H1 (cell line): ENCODE data around the gene SMPDL3B. TPM values are rescaled to one million over a fixed set of nuclear protein-coding genes. Genes with fewer than 3 reads are reported as not detected.

ENCODE experiments used
- CTCF ChIA-PET: fragments of 300-600 bp; sonication (Branson Sonifier 250); formaldehyde crosslinking; loops from one replicate; lab custom pipeline; 2021; ENCODE audit not compliant: partially characterized antibody; lab: Charles Lee
- POLR2A ChIA-PET: fragments of 300-600 bp; sonication (Branson Sonifier 250); formaldehyde crosslinking; loops from one replicate; lab custom pipeline; 2021; ENCODE audit warnings: inconsistent platforms; ENCODE audit not compliant: partially characterized antibody; lab: Charles Lee
- DNase-seq, 2 experiments: peaks; one replicate each; pipeline versions ENCODE4 v3.0.0 to v3.0.0-alpha.2; 2010 to 2022; ENCODE audit warnings: low spot score in 2 of 2, low read depth in 1 of 2, mixed read lengths in 1 of 2
- FAIRE-seq: peaks from 2 replicates; lab custom pipeline; 2011; peaks lifted over from hg19 to GRCh38; lab: Jason Lieb, UNC
- H2AFZ ChIP-seq: 2 replicates; pipeline ENCODE4 v1.8.1; 2012; ENCODE audit warnings: low read length, inconsistent platforms
- H2AK5ac ChIP-seq: 2 replicates; pipeline ENCODE4 v1.6.1; 2013; ENCODE audit warnings: low read depth, low read length
- H2BK120ac ChIP-seq: replicated peaks from 2 replicates; pipeline ENCODE3; 2013; ENCODE audit warnings: low read depth, low read length, inconsistent platforms
- H2BK12ac ChIP-seq: 2 replicates; pipeline ENCODE4 v1.6.1; 2013; ENCODE audit warnings: low read depth, low read length
- H2BK15ac ChIP-seq: 2 replicates; pipeline ENCODE4 v1.6.1; 2013; ENCODE audit warnings: low read length
- H2BK20ac ChIP-seq: 2 replicates; pipeline ENCODE4 v1.6.1; 2013; ENCODE audit warnings: low read length
- H2BK5ac ChIP-seq: 2 replicates; pipeline ENCODE4 v1.6.1; 2013; ENCODE audit warnings: low read depth, low read length
- H3K14ac ChIP-seq: 2 replicates; pipeline ENCODE4 v1.6.1; 2013; ENCODE audit warnings: inconsistent platforms; ENCODE audit not compliant: insufficient read length
- H3K18ac ChIP-seq: 2 replicates; pipeline ENCODE4 v1.6.1; 2013; ENCODE audit warnings: low read length; ENCODE audit errors: extremely low read depth
- H3K23ac ChIP-seq: 2 replicates; pipeline ENCODE4 v1.6.1; 2013; ENCODE audit warnings: inconsistent platforms; ENCODE audit not compliant: insufficient read length
- H3K23me2 ChIP-seq: 2 replicates; pipeline ENCODE4 v1.6.1; 2013; ENCODE audit warnings: low read depth, low read length
- H3K27ac ChIP-seq: 2 replicates; pipeline ENCODE4 v1.6.1; 2011; ENCODE audit warnings: low read depth, low read length, inconsistent platforms
- H3K27me3 ChIP-seq, 4 experiments: replicated peaks in 1 of 4; 1 replicate in 1 of 4; 2 replicates in 3 of 4; pipeline versions ENCODE4 v1.6.1 to v1.8.1; 2011 to 2013; ENCODE audit warnings: low read length in 3 of 4, mild to moderate bottlenecking in 3 of 4, inconsistent platforms in 2 of 4, mixed read lengths in 2 of 4, moderate library complexity in 1 of 4; ENCODE audit not compliant: control insufficient read depth in 3 of 4, insufficient read depth in 3 of 4; ENCODE audit errors: extremely low read depth in 1 of 4
- H3K36me3 ChIP-seq, 4 experiments: 2 replicates each; pipeline versions ENCODE4 v1.6.1 to v1.8.1; 2011 to 2013; ENCODE audit warnings: mild to moderate bottlenecking in 4 of 4, low read length in 3 of 4, moderate library complexity in 2 of 4, control low read depth in 1 of 4, inconsistent platforms in 1 of 4; ENCODE audit not compliant: insufficient read depth in 4 of 4, control insufficient read depth in 2 of 4
- H3K4ac ChIP-seq: replicated peaks from 2 replicates; pipeline ENCODE3; 2013; ENCODE audit warnings: low read length, low read depth, mixed read lengths, inconsistent platforms; ENCODE audit not compliant: insufficient read length
- H3K4me1 ChIP-seq, 4 experiments: replicated peaks in 1 of 4; 1 replicate in 1 of 4; 2 replicates in 3 of 4; pipeline versions ENCODE4 v1.6.1 to v1.8.1; 2011 to 2013; ENCODE audit warnings: low read length in 3 of 4, inconsistent platforms in 2 of 4, mixed read lengths in 1 of 4; ENCODE audit not compliant: insufficient read depth in 4 of 4, control insufficient read depth in 3 of 4
- H3K4me2 ChIP-seq, 2 experiments: 2 replicates each; pipeline versions ENCODE4 v1.6.1 to v1.8.1; 2011 to 2013; ENCODE audit warnings: low read depth in 2 of 2, low read length in 2 of 2, control low read depth in 1 of 2, inconsistent platforms in 1 of 2, mild to moderate bottlenecking in 1 of 2; ENCODE audit not compliant: insufficient read depth in 1 of 2
- H3K4me3 ChIP-seq, 4 experiments: fragments of 200-600, 300-600 bp in 1 of 4; sonication (generic), shearing (Covaris generic), sonication (Bioruptor Twin) in 1 of 4; 2 replicates each; pipeline versions ENCODE4 v1.5.1 to v1.8.1; 2011 to 2016; ENCODE audit warnings: low read length in 4 of 4, low read depth in 3 of 4, control low read depth in 2 of 4, inconsistent platforms in 2 of 4, mild to moderate bottlenecking in 2 of 4, mixed read lengths in 1 of 4, moderate library complexity in 1 of 4; ENCODE audit not compliant: insufficient read depth in 2 of 4; ENCODE audit errors: extremely low read depth in 1 of 4
- H3K56ac ChIP-seq: replicated peaks from 2 replicates; pipeline ENCODE3; 2013; ENCODE audit warnings: low read depth, mild to moderate bottlenecking, mixed read lengths, low read length, inconsistent platforms; ENCODE audit not compliant: insufficient read length
- H3K79me1 ChIP-seq: 2 replicates; pipeline ENCODE4 v1.6.1; 2013; ENCODE audit warnings: low read depth, low read length, control low read depth
- H3K79me2 ChIP-seq, 2 experiments: 2 replicates each; pipeline versions ENCODE4 v1.6.1 to v1.8.1; 2012 to 2013; ENCODE audit warnings: low read length in 2 of 2, mild to moderate bottlenecking in 2 of 2, inconsistent platforms in 1 of 2; ENCODE audit not compliant: insufficient read depth in 2 of 2, control insufficient read depth in 1 of 2
- H3K9ac ChIP-seq, 4 experiments: replicated peaks in 1 of 4; 1 replicate in 1 of 4; 2 replicates in 3 of 4; pipeline versions ENCODE4 v1.6.1 to v1.8.1; 2011 to 2013; ENCODE audit warnings: low read depth in 3 of 4, low read length in 3 of 4, control low read depth in 2 of 4, mild to moderate bottlenecking in 2 of 4, moderate library complexity in 2 of 4, inconsistent platforms in 1 of 4; ENCODE audit errors: extremely low read depth in 1 of 4
- H3K9me3 ChIP-seq, 2 experiments: 2 replicates each; pipeline versions ENCODE4 v1.6.1 to v1.8.1; 2012 to 2013; ENCODE audit warnings: mild to moderate bottlenecking in 2 of 2, moderate library complexity in 2 of 2, control low read depth in 1 of 2, inconsistent platforms in 1 of 2, low read depth in 1 of 2, low read length in 1 of 2, mixed read lengths in 1 of 2; ENCODE audit not compliant: insufficient read depth in 2 of 2
- H4K20me1 ChIP-seq, 2 experiments: replicated peaks in 1 of 2; 2 replicates each; pipeline versions ENCODE3 to v1.8.1; 2011 to 2013; ENCODE audit warnings: inconsistent platforms in 2 of 2, low read length in 2 of 2, mild to moderate bottlenecking in 1 of 2; ENCODE audit not compliant: insufficient read depth in 2 of 2, control insufficient read depth in 1 of 2
- H4K5ac ChIP-seq: 2 replicates; pipeline ENCODE4 v1.6.1; 2013; ENCODE audit warnings: low read length, low read depth, mixed read lengths, inconsistent platforms; ENCODE audit not compliant: insufficient read length
- H4K8ac ChIP-seq: 2 replicates; pipeline ENCODE4 v1.8.0; 2013; ENCODE audit warnings: mild to moderate bottlenecking, moderate library complexity, low read length, inconsistent platforms; ENCODE audit not compliant: insufficient read depth; ENCODE audit errors: extremely low read depth
- H4K91ac ChIP-seq: replicated peaks from 2 replicates; pipeline ENCODE3; 2013; ENCODE audit warnings: low read length, mixed read lengths, inconsistent platforms; ENCODE audit not compliant: insufficient read length
- BRCA1 ChIP-seq: IDR thresholded peaks from 2 replicates; pipeline ENCODE4 v1.6.1; 2012; ENCODE audit warnings: low read depth, low read length, improper control_type of control experiment
- CBX5 ChIP-seq: fragments of 300-800, 300-1000 bp; sonication (generic); IDR thresholded peaks from 2 replicates; pipeline ENCODE4 v1.7.1; 2016; ENCODE audit warnings: antibody characterized with exemption, low read length, low read depth
- CEBPB ChIP-seq: IDR thresholded peaks from 2 replicates; pipeline ENCODE4 v1.6.1; 2012; ENCODE audit warnings: low read depth, low read length
- CHD1 ChIP-seq: IDR thresholded peaks from 2 replicates; pipeline ENCODE4 v1.6.1; 2012; ENCODE audit warnings: low read depth, low read length, improper control_type of control experiment
- CHD2 ChIP-seq: IDR thresholded peaks from 2 replicates; pipeline ENCODE4 v1.6.1; 2012; ENCODE audit warnings: low read length, improper control_type of control experiment
- EP300 ChIP-seq, 2 experiments: IDR thresholded peaks; 1 replicate in 1 of 2; 2 replicates in 1 of 2; pipeline ENCODE4 v1.6.1; 2011 to 2012; ENCODE audit warnings: low read depth in 2 of 2, low read length in 2 of 2, mild to moderate bottlenecking in 2 of 2, borderline replicate concordance in 1 of 2, inconsistent platforms in 1 of 2, moderate library complexity in 1 of 2
- GTF2F1 ChIP-seq: IDR thresholded peaks from 2 replicates; pipeline ENCODE4 v1.6.1; 2012; ENCODE audit warnings: low read depth, low read length, improper control_type of control experiment, borderline replicate concordance
- JUND ChIP-seq: IDR thresholded peaks from 2 replicates; pipeline ENCODE4 v1.6.1; 2011; ENCODE audit warnings: mild to moderate bottlenecking, improper control_type of control experiment, low read length
- NANOG ChIP-seq: IDR thresholded peaks from 2 replicates; pipeline ENCODE4 v1.6.1; 2011; ENCODE audit warnings: low read length, low read depth, mild to moderate bottlenecking, inconsistent platforms; ENCODE audit not compliant: insufficient read depth, poor library complexity, severe bottlenecking
- NRF1 ChIP-seq: IDR thresholded peaks from 2 replicates; pipeline ENCODE4 v1.6.1; 2011; ENCODE audit warnings: mild to moderate bottlenecking, low read depth, low read length, improper control_type of control experiment
- POLR2A ChIP-seq, 2 experiments: IDR thresholded peaks; 1 replicate in 1 of 2; 2 replicates in 1 of 2; pipeline ENCODE4 v1.6.1; 2011; ENCODE audit warnings: low read depth in 2 of 2, low read length in 2 of 2, mild to moderate bottlenecking in 2 of 2; ENCODE audit errors: control extremely low read depth in 1 of 2
- RBBP5 ChIP-seq: IDR thresholded peaks from 2 replicates; pipeline ENCODE4 v1.7.1; 2012; ENCODE audit warnings: low read depth, mild to moderate bottlenecking, inconsistent platforms, low read length, moderate library complexity, borderline replicate concordance
- SRF ChIP-seq: IDR thresholded peaks from 2 replicates; pipeline ENCODE4 v1.6.1; 2011; ENCODE audit warnings: mild to moderate bottlenecking, low read depth, low read length, moderate library complexity
- SUZ12 ChIP-seq: fragments of 200-600 bp; sonication (generic); IDR thresholded peaks from 2 replicates; pipeline ENCODE4 v1.6.1; 2012; ENCODE audit warnings: mild to moderate bottlenecking, inconsistent platforms, low read length, moderate library complexity, mixed read lengths
- TCF12 ChIP-seq: IDR thresholded peaks from 2 replicates; pipeline ENCODE4 v1.6.1; 2011; ENCODE audit warnings: low read depth, mild to moderate bottlenecking, low read length
- WGBS, 2 experiments: shearing (Covaris generic) in 1 of 2; methylation state at CpG; one replicate each; pipeline versions ENCODE4 v1.1.6 to v1.1.7; 2013 to 2015; ENCODE audit warnings: low lambda C conversion rate in 2 of 2, mixed read lengths in 2 of 2, inconsistent platforms in 1 of 2, low coverage in 1 of 2, missing lambda C conversion rate in 1 of 2; ENCODE audit not compliant: insufficient replicate concordance in 2 of 2, insufficient coverage in 1 of 2, insufficient read length in 1 of 2; ENCODE audit errors: extremely low coverage in 1 of 2, missing lambda C conversion rate in 1 of 2; 5-methylcytosine and 5-hydroxymethylcytosine counted together
- polyA plus RNA-seq, 7 experiments: library from polyadenylated mRNA; depleted of rRNA in 3 of 7; stranded (reverse) in 5 of 7; unstranded in 2 of 7; fragments of >200 nt in 5 of 7; fragments of 200-250 nt in 2 of 7; gene quantifications; 1 replicate in 5 of 7; 2 replicates in 1 of 7; 4 replicates in 1 of 7; pipeline versions ENCODE4 v1.2.1 to v1.2.3, GENCODE V29; 2011 to 2013; ENCODE audit warnings: missing spikeins in 2 of 7, mixed read lengths in 2 of 7
- total RNA-seq: library from RNA; stranded (reverse); fragmentation: NEBNext Ultra II Directional; extraction: Animal tissue kit (Norgen Biotek cat#: 25700); gene quantifications from 2 replicates; pipeline ENCODE4 v1.2.1, GENCODE V29; 2021

SMPDL3B gene
- total and polyA plus RNA-seq, 2 of the 8 experiments (the other 6 are each of a cell fraction or from before 2014, with no cell fraction given), result 54.7 to 143 TPM

GRCh38 chr1:27938488-27938887, 3.7 kb downstream of the SMPDL3B start:
- Histone ChIP-seq H2AFZ (no peak overlapping the region), H3K27me3 (no peaks in the 10 kb centered on the region), H4K20me1 (peaks cover 0 to 10% of the 10 kb centered on the region in 2 experiments), H2AK5ac (no peak overlapping the region), H3K14ac (no peak overlapping the region), H3K4me2 (peak overlapping the region; percentile 73 to 97; a peak in 3 of 4 replicates), H2BK12ac (no peak overlapping the region), H3K4me1 (peaks cover 16 to 25% (median 19%) of the 10 kb centered on the region in 4 experiments), H3K79me2 (peaks cover 0 to 28% of the 10 kb centered on the region in 2 experiments; a peak in 3 of 4 replicates), H4K8ac (no peak overlapping the region), H4K91ac (no peak overlapping the region), H2BK20ac (no peak overlapping the region), H3K56ac (no peak overlapping the region), H3K23me2 (peaks cover 11% of the 10 kb centered on the region), H2BK120ac (no peak overlapping the region), H3K18ac (no peak overlapping the region), H3K9me3 (no peaks in the 10 kb centered on the region), H3K4ac (no peak overlapping the region), H2BK15ac (no peak overlapping the region), H4K5ac (no peak overlapping the region), H3K23ac (no peak overlapping the region), H3K79me1 (peaks cover 17% of the 10 kb centered on the region; the same call in 1 of the 2 replicates), H3K36me3 (peaks cover 0 to 11% (median 4%) of the 10 kb centered on the region in 4 experiments; a peak in 5 of 8 replicates), H2BK5ac (no peak overlapping the region), H3K27ac (no peak overlapping the region), H3K9ac (no peak overlapping the region), H3K4me3 (peak overlapping the region in 2 of 4 experiments; percentile 19 to 67; a peak in 2 of 8 replicates)
- DNase-seq, result no peak
- WGBS, 2 experiments, result 88% methylated on average over 4 of the region's 4 CpGs; no CpG with 5 or more reads in 1 of the 2 experiments
- FAIRE-seq, result no peak
- POLR2A ChIA-PET, result interaction anchor here (1.3 to 3.2 kb wide), 3 partner anchors 21 to 104 kb away, joined by 3 to 13 read pairs (median 5); partner anchors contain the start of gene XKR8
- CTCF ChIA-PET, result interaction anchor here (1.0 to 5.3 kb wide), 9 partner anchors 10 to 60 kb away, joined by 3 to 46 read pairs (median 5); partner anchors contain the start of gene XKR8
- TF ChIP-seq BRCA1 (no peak), SRF (no peak), CHD1 (no peak), CBX5 (no peak), JUND (no peak), SUZ12 (no peak), NANOG (no peak), CEBPB (no peak), GTF2F1 (no peak), NRF1 (no peak), CHD2 (no peak), TCF12 (no peak), POLR2A (IDR thresholded peaks at IDR 0.05; ENCODE audit: control extremely low read depth in 1 of 2, low read depth in 2 of 2, low read length in 2 of 2) (no peak), RBBP5 (no peak), EP300 (IDR thresholded peaks at IDR 0.05; ENCODE audit: borderline replicate concordance in 1 of 2, low read depth in 2 of 2, low read length in 2 of 2) (no peak)
